Uterus (tissue), 2 donors: Measurements from ENCODE around the gene CUBN.

ENCODE experiments used
- CTCF ChIP-seq, 4 experiments: fragments of 200-600 bp in 2 of 4; fragments of 450-650 bp in 2 of 4; sonication (generic) in 2 of 4; IDR thresholded peaks; one replicate each; pipeline ENCODE4 v1.5.1; 2016 to 2019; ENCODE audit warnings: antibody characterized with exemption in 4 of 4, mild to moderate bottlenecking in 2 of 4, moderate library complexity in 1 of 4
- POLR2A ChIP-seq, 2 donors: fragments of 450-650 bp; IDR thresholded peaks; one replicate each; pipeline ENCODE4 v1.6.1; 2016; ENCODE audit warnings: antibody characterized with exemption in 2 of 2, mild to moderate bottlenecking in 1 of 2, moderate library complexity in 1 of 2

- TF ChIP-seq CTCF (IDR thresholded peaks at IDR 0.05) (no peak), POLR2A (IDR thresholded peaks at IDR 0.05) (no peak)
Observed at GRCh38 chr10:17031637-17032635, 97.7 kb downstream of the CUBN start.
